ENCODE results near the gene CLCN2.
A peak's percentile ranks its signal among the peaks of the same experiment; 100 is the strongest.

The CLCN2 gene

DNA sequence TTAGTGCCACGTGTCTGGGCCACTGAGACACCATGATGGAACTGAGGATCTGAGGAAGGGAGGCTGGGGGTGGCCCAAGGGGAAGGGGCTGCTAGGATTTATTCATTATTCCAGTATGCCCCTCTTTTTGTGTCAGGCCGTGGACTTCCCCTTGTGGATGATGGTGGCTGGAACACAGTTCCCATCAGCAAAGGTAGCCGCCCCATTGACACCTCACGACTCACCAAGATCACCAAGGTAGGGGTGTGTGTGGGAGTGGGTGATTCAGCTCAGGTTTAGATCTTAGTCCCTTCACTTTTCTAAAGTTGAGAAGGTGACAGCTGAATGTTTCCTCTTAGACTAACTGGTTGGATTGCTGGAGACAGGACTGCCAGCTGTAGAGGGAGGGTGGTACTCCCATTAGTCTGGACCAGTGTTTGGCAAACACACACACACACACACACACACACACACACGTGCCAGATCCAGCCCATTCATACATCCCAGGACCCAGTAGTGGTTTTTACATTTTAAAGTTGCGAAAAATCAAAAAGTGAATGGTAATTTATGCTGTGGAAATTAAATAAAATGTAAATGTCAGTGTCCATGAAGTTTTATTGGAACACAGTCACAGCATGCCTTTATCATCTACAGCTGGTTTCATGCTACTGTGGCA is 35.6 kb downstream of the CLCN2 start:
- Histone ChIP-seq H3K36me3 (ENCODE audit: insufficient read depth, low read depth, low read length) (peaks cover 98% of the 10 kb centered on the region), H3K27me3 (ENCODE audit: insufficient read depth, low read length) (no peaks in the 10 kb centered on the region), H3K4me1 (ENCODE audit: insufficient read depth, low read length) (no peaks in the 10 kb centered on the region), H3K9ac (ENCODE audit: low read depth, low read length) (no peak overlapping the region), H3K27ac (ENCODE audit: low read length) (no peak overlapping the region), H3K9me3 (ENCODE audit: insufficient read depth, low read depth, low read length) (no peaks in the 10 kb centered on the region), H3K4me3 (ENCODE audit: low read length) (no peak overlapping the region)

DNA sequence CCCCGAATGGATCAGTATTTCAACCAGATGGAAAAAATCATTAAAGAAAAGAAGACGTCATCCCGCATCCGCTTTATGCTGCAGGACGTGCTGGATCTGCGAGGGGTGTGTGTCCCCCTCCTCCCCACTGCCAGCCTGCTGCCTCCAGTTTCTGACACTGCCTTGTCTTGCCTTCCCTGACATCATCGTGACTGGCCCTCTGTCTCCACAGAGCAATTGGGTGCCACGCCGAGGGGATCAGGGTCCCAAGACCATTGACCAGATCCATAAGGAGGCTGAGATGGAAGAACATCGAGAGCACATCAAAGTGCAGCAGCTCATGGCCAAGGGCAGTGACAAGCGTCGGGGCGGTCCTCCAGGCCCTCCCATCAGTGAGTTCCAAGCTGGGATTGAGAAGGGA is 36.1 kb downstream of the CLCN2 start:
- H3K36me3 ChIP-seq (ENCODE audit: insufficient read depth, low read depth, low read length), result peaks cover 100% of the 10 kb centered on the region
- no peak overlapping the region for H3K9ac ChIP-seq (ENCODE audit: low read depth, low read length)
- no peaks in the 10 kb centered on the region for H3K4me1 ChIP-seq (ENCODE audit: insufficient read depth, low read length)
- no peak overlapping the region for H3K27ac ChIP-seq (ENCODE audit: low read length)
- no peak overlapping the region for H3K4me3 ChIP-seq (ENCODE audit: low read length)
- no peaks in the 10 kb centered on the region for H3K9me3 ChIP-seq (ENCODE audit: insufficient read depth, low read depth, low read length)
- H3K27me3 ChIP-seq (ENCODE audit: insufficient read depth, low read length), result no peaks in the 10 kb centered on the region

DNA sequence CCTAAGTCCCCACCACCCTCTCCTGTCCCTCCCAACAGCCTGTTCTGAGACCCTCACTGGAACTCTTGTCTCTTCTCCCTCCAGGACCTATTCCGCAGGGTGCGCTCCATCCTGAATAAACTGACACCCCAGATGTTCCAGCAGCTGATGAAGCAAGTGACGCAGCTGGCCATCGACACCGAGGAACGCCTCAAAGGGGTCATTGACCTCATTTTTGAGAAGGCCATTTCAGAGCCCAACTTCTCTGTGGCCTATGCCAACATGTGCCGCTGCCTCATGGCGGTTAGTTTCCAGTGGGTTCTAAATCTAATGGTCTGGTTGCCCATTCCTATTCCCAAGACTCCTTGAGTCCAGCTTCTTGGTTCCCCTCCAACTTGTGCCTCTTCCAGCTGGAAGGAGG is 37.7 kb downstream of the CLCN2 start:
- Histone ChIP-seq H3K27me3 (ENCODE audit: insufficient read depth, low read length) (no peaks in the 10 kb centered on the region), H3K9me3 (ENCODE audit: insufficient read depth, low read depth, low read length) (no peaks in the 10 kb centered on the region), H3K4me1 (ENCODE audit: insufficient read depth, low read length) (no peaks in the 10 kb centered on the region), H3K9ac (ENCODE audit: low read depth, low read length) (no peak overlapping the region), H3K27ac (ENCODE audit: low read length) (no peak overlapping the region), H3K4me3 (ENCODE audit: low read length) (no peak overlapping the region), H3K36me3 (ENCODE audit: insufficient read depth, low read depth, low read length) (peaks cover 99% of the 10 kb centered on the region)

DNA sequence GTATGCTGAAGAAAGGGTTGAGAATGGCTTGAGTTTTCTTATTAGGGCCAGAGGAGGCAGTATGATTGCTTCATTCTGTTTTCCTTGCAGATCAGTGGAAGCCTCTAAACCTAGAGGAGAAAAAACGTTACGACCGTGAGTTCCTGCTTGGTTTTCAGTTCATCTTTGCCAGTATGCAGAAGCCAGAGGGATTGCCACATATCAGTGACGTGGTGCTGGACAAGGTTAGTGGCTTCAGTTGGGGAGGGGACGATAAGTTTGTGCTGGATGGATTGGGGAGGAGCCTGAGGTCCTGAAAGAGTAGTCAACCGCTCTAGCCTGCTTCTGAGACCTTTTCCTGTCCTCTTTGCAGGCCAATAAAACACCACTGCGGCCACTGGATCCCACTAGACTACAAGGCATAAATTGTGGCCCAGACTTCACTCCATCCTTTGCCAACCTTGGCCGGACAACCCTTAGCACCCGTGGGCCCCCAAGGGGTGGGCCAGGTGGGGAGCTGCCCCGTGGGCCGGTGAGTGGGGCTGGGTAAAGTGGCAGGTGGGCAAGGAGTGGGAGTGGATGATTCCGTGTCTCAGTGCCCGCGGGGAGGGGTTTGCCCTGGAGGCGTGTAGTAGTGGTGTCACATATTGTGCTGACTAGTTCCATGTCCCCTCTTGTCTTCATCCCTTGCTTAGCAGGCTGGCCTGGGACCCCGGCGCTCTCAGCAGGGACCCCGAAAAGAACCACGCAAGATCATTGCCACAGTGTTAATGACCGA is 38.5 kb downstream of the CLCN2 start:
- Histone ChIP-seq H3K4me1 (ENCODE audit: insufficient read depth, low read length) (no peaks in the 10 kb centered on the region), H3K27me3 (ENCODE audit: insufficient read depth, low read length) (no peaks in the 10 kb centered on the region), H3K36me3 (ENCODE audit: insufficient read depth, low read depth, low read length) (peaks cover 98% of the 10 kb centered on the region), H3K9ac (ENCODE audit: low read depth, low read length) (no peak overlapping the region), H3K9me3 (ENCODE audit: insufficient read depth, low read depth, low read length) (no peaks in the 10 kb centered on the region), H3K4me3 (ENCODE audit: low read length) (no peak overlapping the region), H3K27ac (ENCODE audit: low read length) (no peak overlapping the region)

DNA sequence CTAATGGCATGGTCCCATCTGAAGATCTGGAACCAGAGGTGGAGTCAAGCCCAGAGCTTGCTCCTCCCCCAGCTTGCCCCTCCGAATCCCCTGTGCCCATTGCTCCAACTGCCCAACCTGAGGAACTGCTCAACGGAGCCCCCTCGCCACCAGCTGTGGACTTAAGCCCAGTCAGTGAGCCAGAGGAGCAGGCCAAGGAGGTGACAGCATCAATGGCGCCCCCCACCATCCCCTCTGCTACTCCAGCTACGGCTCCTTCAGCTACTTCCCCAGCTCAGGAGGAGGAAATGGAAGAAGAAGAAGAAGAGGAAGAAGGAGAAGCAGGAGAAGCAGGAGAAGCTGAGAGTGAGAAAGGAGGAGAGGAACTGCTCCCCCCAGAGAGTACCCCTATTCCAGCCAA is 39.7 kb downstream of the CLCN2 start:
- peaks cover 98% of the 10 kb centered on the region for H3K36me3 ChIP-seq (ENCODE audit: insufficient read depth, low read depth, low read length)
- H3K27ac ChIP-seq (ENCODE audit: low read length), result no peak overlapping the region
- no peaks in the 10 kb centered on the region for H3K4me1 ChIP-seq (ENCODE audit: insufficient read depth, low read length)
- H3K9ac ChIP-seq (ENCODE audit: low read depth, low read length), result no peak overlapping the region
- no peaks in the 10 kb centered on the region for H3K27me3 ChIP-seq (ENCODE audit: insufficient read depth, low read length)
- no peak overlapping the region for H3K4me3 ChIP-seq (ENCODE audit: low read length)
- H3K9me3 ChIP-seq (ENCODE audit: insufficient read depth, low read depth, low read length), result no peaks in the 10 kb centered on the region

DNA sequence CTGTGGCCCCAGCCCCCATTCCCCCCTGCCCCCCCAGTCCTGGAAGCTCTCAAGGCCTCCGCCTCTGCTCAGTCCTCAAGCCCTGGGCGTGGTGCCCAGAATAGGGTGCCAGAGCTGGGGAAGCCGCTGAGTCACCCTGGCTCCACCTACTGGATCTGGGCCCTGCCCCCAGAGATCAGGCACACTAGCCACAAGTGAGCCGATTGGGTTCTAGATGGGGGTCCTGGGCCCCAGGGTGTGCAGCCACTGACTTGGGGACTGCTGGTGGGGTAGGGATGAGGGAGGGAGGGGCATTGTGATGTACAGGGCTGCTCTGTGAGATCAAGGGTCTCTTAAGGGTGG is 41.3 kb downstream of the CLCN2 start:
- no peaks in the 10 kb centered on the region for H3K9me3 ChIP-seq (ENCODE audit: insufficient read depth, low read depth, low read length)
- peaks cover 89% of the 10 kb centered on the region for H3K36me3 ChIP-seq (ENCODE audit: insufficient read depth, low read depth, low read length)
- no peak overlapping the region for H3K9ac ChIP-seq (ENCODE audit: low read depth, low read length)
- H3K27ac ChIP-seq (ENCODE audit: low read length), result no peak overlapping the region
- no peak overlapping the region for H3K4me3 ChIP-seq (ENCODE audit: low read length)
- H3K4me1 ChIP-seq (ENCODE audit: insufficient read depth, low read length), result no peaks in the 10 kb centered on the region
- H3K27me3 ChIP-seq (ENCODE audit: insufficient read depth, low read length), result no peaks in the 10 kb centered on the region

DNA sequence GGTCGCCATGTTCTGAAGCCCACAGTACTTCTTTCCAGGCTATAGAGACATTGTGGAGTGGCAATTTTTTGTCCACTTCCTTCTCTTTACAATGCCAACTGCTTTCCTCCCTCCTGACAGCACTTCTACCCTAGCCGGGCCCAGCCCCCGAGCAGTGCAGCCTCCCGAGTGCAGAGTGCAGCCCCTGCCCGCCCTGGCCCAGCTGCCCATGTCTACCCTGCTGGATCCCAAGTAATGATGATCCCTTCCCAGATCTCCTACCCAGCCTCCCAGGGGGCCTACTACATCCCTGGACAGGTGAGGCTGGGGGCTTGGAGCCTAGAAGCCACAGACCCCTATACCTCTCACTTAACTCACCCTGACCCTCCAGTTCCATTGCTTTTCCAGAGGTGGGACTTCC is 44.2 kb downstream of the CLCN2 start:
- Histone ChIP-seq H3K4me3 (ENCODE audit: low read length) (0 out of 2 replicates have a peak overlapping the region, but pooled peaks have one; percentile 97), H3K27ac (ENCODE audit: low read length) (no peak overlapping the region), H3K36me3 (ENCODE audit: insufficient read depth, low read depth, low read length) (peaks cover 61% of the 10 kb centered on the region), H3K27me3 (ENCODE audit: insufficient read depth, low read length) (no peaks in the 10 kb centered on the region), H3K4me1 (ENCODE audit: insufficient read depth, low read length) (no peaks in the 10 kb centered on the region), H3K9me3 (ENCODE audit: insufficient read depth, low read depth, low read length) (no peaks in the 10 kb centered on the region), H3K9ac (ENCODE audit: low read depth, low read length) (peak overlapping the region; percentile 94; the same call in 1 of the 2 replicates)

DNA sequence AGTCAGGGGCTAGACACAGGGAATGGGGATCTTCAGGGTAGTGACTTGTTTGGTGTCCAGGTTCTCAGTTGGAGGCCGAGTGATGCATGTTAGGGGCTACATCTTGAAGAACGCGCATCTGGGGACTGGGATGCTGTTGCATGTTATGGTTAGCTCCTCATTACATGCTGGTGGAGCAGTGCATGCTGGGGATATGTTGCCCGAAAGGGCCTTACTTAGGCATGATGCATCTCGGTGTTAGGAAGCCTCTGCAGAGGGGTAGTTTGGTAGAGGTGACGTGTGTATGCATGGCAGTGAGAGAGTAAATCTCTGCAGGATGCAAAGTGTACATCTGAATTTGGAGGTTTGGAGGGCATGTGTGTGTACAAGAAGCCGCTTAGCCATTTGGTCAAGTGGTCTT is 44.6 kb downstream of the CLCN2 start:
- Histone ChIP-seq H3K9ac (ENCODE audit: low read depth, low read length) (peak overlapping the region; percentile 94; the same call in 1 of the 2 replicates), H3K9me3 (ENCODE audit: insufficient read depth, low read depth, low read length) (no peaks in the 10 kb centered on the region), H3K36me3 (ENCODE audit: insufficient read depth, low read depth, low read length) (peaks cover 57% of the 10 kb centered on the region), H3K4me3 (ENCODE audit: low read length) (peak overlapping the region; percentile 97; the same call in 1 of the 2 replicates), H3K27ac (ENCODE audit: low read length) (no peak overlapping the region), H3K27me3 (ENCODE audit: insufficient read depth, low read length) (no peaks in the 10 kb centered on the region), H3K4me1 (ENCODE audit: insufficient read depth, low read length) (no peaks in the 10 kb centered on the region)

DNA sequence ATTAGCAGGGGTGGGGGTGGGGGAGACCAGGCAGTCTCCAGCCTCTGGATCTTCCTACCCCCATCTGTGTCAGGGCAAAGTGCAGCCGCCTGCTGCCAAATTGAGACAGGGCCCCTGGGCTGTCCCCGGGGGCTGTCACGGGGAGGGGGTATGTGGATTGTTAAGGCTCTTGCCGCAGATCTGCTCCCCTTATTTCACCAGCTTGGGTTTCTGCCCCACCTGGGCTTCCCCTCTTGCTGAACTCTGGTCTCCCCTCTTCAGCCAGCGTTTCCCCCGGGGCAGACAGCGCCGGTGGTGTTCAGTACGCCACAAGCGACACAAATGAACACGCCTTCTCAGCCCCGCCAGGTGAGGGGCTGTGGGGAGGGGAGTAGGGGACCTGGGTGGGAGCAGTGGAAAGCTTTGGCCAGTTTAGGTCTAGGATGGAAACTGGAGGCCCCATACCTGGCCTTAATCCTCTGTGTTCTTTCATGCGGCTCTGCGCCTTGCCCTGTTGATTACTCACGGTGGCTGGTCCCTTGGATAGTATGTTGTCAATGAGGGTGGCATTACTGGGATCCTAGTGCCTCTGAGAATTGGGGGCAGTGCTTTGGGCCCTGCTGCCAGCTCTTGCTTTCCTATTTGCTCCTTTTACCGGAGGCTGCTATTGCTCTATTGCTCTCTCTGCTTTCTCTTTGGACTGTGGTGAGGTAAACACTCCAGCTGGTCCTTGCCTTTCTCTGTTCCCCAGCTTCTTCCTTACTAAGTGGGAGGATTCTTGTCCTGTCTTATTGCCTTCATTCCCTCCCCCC is 45.3 kb downstream of the CLCN2 start:
- Histone ChIP-seq H3K4me1 (ENCODE audit: insufficient read depth, low read length) (no peaks in the 10 kb centered on the region), H3K36me3 (ENCODE audit: insufficient read depth, low read depth, low read length) (peaks cover 49% of the 10 kb centered on the region), H3K4me3 (ENCODE audit: low read length) (peak overlapping the region; percentile 97), H3K9ac (ENCODE audit: low read depth, low read length) (peak overlapping the region; percentile 94; the same call in 1 of the 2 replicates), H3K9me3 (ENCODE audit: insufficient read depth, low read depth, low read length) (no peaks in the 10 kb centered on the region), H3K27ac (ENCODE audit: low read length) (no peak overlapping the region), H3K27me3 (ENCODE audit: insufficient read depth, low read length) (no peaks in the 10 kb centered on the region)

DNA sequence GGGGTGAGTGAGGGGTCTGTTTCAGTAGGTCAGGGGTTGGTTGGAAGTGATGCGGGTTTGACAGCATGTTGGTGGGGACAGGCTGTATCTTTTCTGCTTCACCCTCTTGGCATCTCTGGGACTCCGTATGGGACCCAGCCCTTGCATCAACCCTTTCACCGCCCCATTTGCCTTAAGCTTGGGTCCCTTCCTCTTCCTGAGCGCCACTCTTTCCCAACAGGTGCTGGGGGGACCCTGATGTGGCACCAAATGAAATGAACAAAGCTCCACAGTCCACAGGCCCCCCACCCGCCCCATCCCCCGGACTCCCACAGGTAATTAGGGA is 45.9 kb downstream of the CLCN2 start:
- H3K9me3 ChIP-seq (ENCODE audit: insufficient read depth, low read depth, low read length), result no peaks in the 10 kb centered on the region
- H3K27me3 ChIP-seq (ENCODE audit: insufficient read depth, low read length), result no peaks in the 10 kb centered on the region
- peaks cover 44% of the 10 kb centered on the region for H3K36me3 ChIP-seq (ENCODE audit: insufficient read depth, low read depth, low read length)
- H3K4me1 ChIP-seq (ENCODE audit: insufficient read depth, low read length), result no peaks in the 10 kb centered on the region
- H3K4me3 ChIP-seq (ENCODE audit: low read length), result peak overlapping the region; percentile 97
- H3K9ac ChIP-seq (ENCODE audit: low read depth, low read length), result peak overlapping the region; percentile 94
- H3K27ac ChIP-seq (ENCODE audit: low read length), result peak overlapping the region; percentile 84

DNA sequence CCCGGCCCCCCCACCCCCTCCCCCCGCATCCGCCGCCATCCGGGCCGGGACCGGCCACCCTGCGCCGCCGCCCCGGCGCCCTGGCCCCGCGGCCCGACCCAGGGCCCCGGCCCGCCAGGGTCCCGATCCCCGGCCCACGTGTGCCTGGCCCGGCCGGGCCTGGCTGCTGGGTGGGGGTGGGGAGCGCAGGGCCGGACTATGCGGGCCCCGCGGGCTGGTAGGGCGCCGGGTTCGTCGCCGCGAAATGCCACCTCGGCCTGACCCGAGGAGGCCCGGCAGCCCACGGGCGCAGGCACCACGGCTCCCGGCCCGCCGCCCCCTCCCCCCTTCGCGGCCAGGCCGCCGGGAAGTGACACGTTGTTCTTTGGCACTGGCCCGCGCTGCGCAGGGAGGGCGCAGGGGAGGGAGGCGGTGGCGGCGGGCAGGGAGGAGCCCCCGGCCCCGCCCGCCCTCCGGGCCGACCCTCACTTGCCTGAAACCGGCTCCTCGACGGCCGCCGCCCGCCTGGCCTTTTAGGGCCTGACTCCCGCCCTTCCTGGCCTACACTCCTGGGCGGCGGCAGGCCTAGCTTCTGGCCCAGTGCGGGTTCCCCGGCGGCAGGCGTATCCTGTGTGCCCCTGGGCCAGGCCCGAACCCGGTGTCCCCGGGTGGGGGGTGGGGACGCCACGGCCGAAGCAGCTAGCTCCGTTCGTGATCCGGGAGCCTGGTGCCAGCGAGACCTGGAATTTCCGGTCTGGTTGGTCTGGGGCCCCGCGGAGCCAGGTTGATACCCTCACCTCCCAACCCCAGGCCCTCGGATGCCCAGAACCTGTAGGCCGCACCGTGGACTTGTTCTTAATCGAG is 46.5 kb downstream of the CLCN2 start:
- peak overlapping the region; percentile 94 for H3K9ac ChIP-seq (ENCODE audit: low read depth, low read length)
- H3K4me1 ChIP-seq (ENCODE audit: insufficient read depth, low read length), result no peaks in the 10 kb centered on the region
- H3K27me3 ChIP-seq (ENCODE audit: insufficient read depth, low read length), result no peaks in the 10 kb centered on the region
- peaks cover 38% of the 10 kb centered on the region for H3K36me3 ChIP-seq (ENCODE audit: insufficient read depth, low read depth, low read length)
- H3K27ac ChIP-seq (ENCODE audit: low read length), result peak overlapping the region; percentile 84
- no peaks in the 10 kb centered on the region for H3K9me3 ChIP-seq (ENCODE audit: insufficient read depth, low read depth, low read length)
- H3K4me3 ChIP-seq (ENCODE audit: low read length), result peak overlapping the region; percentile 97

Measured in iPS-20b (cell line).